Panc1 (cell line): Measurements from ENCODE around the gene SYNGR2. TPM values are rescaled to one million over a fixed set of nuclear protein-coding genes. Genes with fewer than 3 reads are reported as not detected.
A peak's percentile ranks its signal among the peaks of the same experiment; 100 is the strongest.

Experiments used
- ATAC-seq: fragments of 200-7000 bp; cut with Tn5 transposase; 2 replicates; pipeline ENCODE4 v1.9.1; 2020; ENCODE audit warnings: mild to moderate bottlenecking, moderate library complexity
- BruUV-seq: library from RNA; stranded (reverse); fragments of 400-500 nt; replicated peaks from 2 replicates; lab custom pipeline; 2021; lab: Mats Ljungman, UMichigan
- CTCF ChIA-PET: fragments of 300-600 bp; sonication (Branson Sonifier 250); formaldehyde crosslinking; loops from one replicate; lab custom pipeline; 2022; ENCODE audit warnings: antibody characterized with exemption; lab: Charles Lee
- POLR2A ChIA-PET: fragments of 300-600 bp; sonication (Branson Sonifier 250); formaldehyde crosslinking; loops from one replicate; lab custom pipeline; 2022; ENCODE audit warnings: antibody characterized with exemption; lab: Charles Lee
- DNase-seq: peaks from one replicate; pipeline ENCODE4 v3.0.0-alpha.2; 2010; ENCODE audit warnings: low read depth, low spot score
- H3K27ac ChIP-seq: 2 replicates; pipeline ENCODE4 v1.5.1; 2011; ENCODE audit warnings: mild to moderate bottlenecking, low read length, inconsistent platforms
- H3K27me3 ChIP-seq: fragments of 200-500 bp; sonication (Bioruptor generic); 2 replicates; pipeline ENCODE4 v1.6.0; 2014; ENCODE audit warnings: low read length, inconsistent platforms; ENCODE audit not compliant: control insufficient read depth, insufficient read depth
- H3K36me3 ChIP-seq: fragments of 200-500 bp; sonication (Bioruptor generic); 2 replicates; pipeline ENCODE4 v1.5.1; 2014; ENCODE audit warnings: inconsistent platforms, mild to moderate bottlenecking, low read length, moderate library complexity; ENCODE audit not compliant: control insufficient read depth, insufficient read depth
- H3K4me1 ChIP-seq: 2 replicates; pipeline ENCODE4 v1.5.1; 2011; ENCODE audit warnings: inconsistent platforms, mild to moderate bottlenecking, low read length, moderate library complexity; ENCODE audit not compliant: control insufficient read depth, insufficient read depth
- H3K4me3 ChIP-seq, 2 experiments: 2 replicates each; pipeline ENCODE4 v1.5.1; 2011 to 2012; ENCODE audit warnings: low read depth in 2 of 2, low read length in 2 of 2, mild to moderate bottlenecking in 2 of 2, inconsistent platforms in 1 of 2, moderate library complexity in 1 of 2
- H3K9me3 ChIP-seq: fragments of 200-500 bp; sonication (Bioruptor generic); 2 replicates; pipeline ENCODE4 v1.5.1; 2014; ENCODE audit warnings: low read depth, mild to moderate bottlenecking, inconsistent platforms, low read length, moderate library complexity; ENCODE audit not compliant: control insufficient read depth, insufficient read depth
- CTCF ChIP-seq: fragments of 450-650 bp; IDR thresholded peaks from 2 replicates; pipeline ENCODE4 v1.5.1; 2017; ENCODE audit warnings: mild to moderate bottlenecking
- POLR2AphosphoS5 ChIP-seq: IDR thresholded peaks from 2 replicates; pipeline ENCODE4 v1.6.1; 2012; ENCODE audit warnings: mild to moderate bottlenecking, low read depth, low read length, moderate library complexity
- REST ChIP-seq, 2 experiments: IDR thresholded peaks; 2 replicates each; pipeline ENCODE4 v1.6.1; 2011 to 2012; ENCODE audit warnings: low read depth in 2 of 2, control low read depth in 1 of 2, low read length in 1 of 2, mild to moderate bottlenecking in 1 of 2, moderate library complexity in 1 of 2; ENCODE audit not compliant: insufficient read depth in 1 of 2
- SIN3A ChIP-seq: IDR thresholded peaks from 2 replicates; pipeline ENCODE4 v1.6.1; 2012; ENCODE audit warnings: low read depth, mild to moderate bottlenecking, low read length, moderate library complexity, borderline replicate concordance; ENCODE audit not compliant: insufficient read depth
- TCF7L2 ChIP-seq: IDR thresholded peaks from 2 replicates; pipeline ENCODE4 v1.6.1; 2011; ENCODE audit warnings: mild to moderate bottlenecking, low read depth, low read length, inconsistent platforms
- in situ Hi-C: cut with HindIII; loops from 2 replicates; pipeline ENCODE4 v1.10.0; 2016; ENCODE audit warnings: low sequenced_read_pairs, low pct_unique_long_range_greater_than_20kb
- intact Hi-C: fragments of 100-400 bp; cut with micrococcal nuclease; formaldehyde crosslinking; loops from one replicate; pipeline ENCODE4 v1.10.0; 2022; ENCODE audit not compliant: unreplicated experiment
- total RNA-seq: library from RNA; stranded (reverse); gene quantifications from one replicate; pipeline ENCODE4 v1.2.1, GENCODE V29; 2021; ENCODE audit not compliant: unreplicated experiment

SYNGR2 gene
- total RNA-seq, 1 experiment from 2014 or later, result 204 TPM

GRCh38 chr17:78148286-78149016, 19.9 kb upstream of the SYNGR2 start:
- Histone ChIP-seq H3K36me3 (no peaks in the 10 kb centered on the region), H3K9me3 (no peaks in the 10 kb centered on the region), H3K4me1 (peaks cover 23% of the 10 kb centered on the region), H3K27me3 (no peaks in the 10 kb centered on the region), H3K27ac (no peak overlapping the region), H3K4me3 (no peak overlapping the region)
- POLR2A ChIA-PET, result interaction anchor here (0.6 kb wide), 1 partner anchor 40 kb away, joined by 3 read pairs; no protein-coding TSS in a partner anchor
- no peak for ATAC-seq
- TF ChIP-seq TCF7L2 (0 out of 2 replicates have a peak, but pooled peaks have one; percentile 16), POLR2AphosphoS5 (no peak)
- BruUV-seq, result no TSS peak
- in situ Hi-C loops, result no loop called here
- DNase-seq, result no peak
- CTCF ChIA-PET, result no interaction called here
- intact Hi-C loops, result no loop called here

- no peak for DNase-seq
- H3K27ac ChIP-seq, result no peak overlapping the region
- no peaks in the 10 kb centered on the region for H3K36me3 ChIP-seq
- ATAC-seq, result no peak
- H3K4me1 ChIP-seq, result no peaks in the 10 kb centered on the region; the same call in 1 of the 2 replicates
- no TSS peak for BruUV-seq
- no peak for TF ChIP-seq REST (IDR thresholded peaks at IDR 0.05; ENCODE audit: insufficient read depth in 1 of 2, low read depth in 2 of 2, low read length in 1 of 2)
- no peak for TF ChIP-seq TCF7L2
- TF ChIP-seq SIN3A, result no peak
- TF ChIP-seq POLR2AphosphoS5, result no peak
- no peak for TF ChIP-seq CTCF
- intact Hi-C loops (no loop called here), in situ Hi-C loops (no loop called here)
- ChIA-PET POLR2A (interaction anchor here (0.6 kb wide), 1 partner anchor 722 kb away, joined by 9 read pairs; no protein-coding TSS in a partner anchor), CTCF (interaction anchor here (0.7 kb wide), 1 partner anchor 256 kb away, joined by 12 read pairs; no protein-coding TSS in a partner anchor)
- no peaks in the 10 kb centered on the region for H3K27me3 ChIP-seq
- H3K4me3 ChIP-seq, result no peak overlapping the region
- H3K9me3 ChIP-seq, result no peaks in the 10 kb centered on the region
These were observed 16.8 kb upstream of the SYNGR2 start for GRCh38 chr17:78151514-78152008.
